Spleen (tissue), 7 donors: ENCODE data around the gene MYOD1.

Experiments used
- POLR2A ChIP-seq, 3 donors: fragments of 450-650 bp; IDR thresholded peaks; one replicate each; pipeline ENCODE4 v1.5.1; 2017; ENCODE audit warnings: antibody characterized with exemption in 3 of 3, mild to moderate bottlenecking in 1 of 3
- TF ChIP-seq, protein P1 (sequence below), 11 experiments: fragments of 200-600 bp in 7 of 11; fragments of 450-650 bp in 4 of 11; sonication (generic) in 4 of 11; IDR thresholded peaks in 8 of 11; conservative IDR thresholded peaks in 3 of 11; 1 replicate in 7 of 11; 2 replicates in 4 of 11; pipeline versions ENCODE4 v1.4.0 to v1.8.0; 2016 to 2021; ENCODE audit warnings: antibody characterized with exemption in 11 of 11, inconsistent platforms in 4 of 11, mild to moderate bottlenecking in 1 of 11
- donor health status: DM: no; HTN: no; CAD: no; lungs with moderate emphysema.
- donor health status: DM: no; HTN: no; CAD: no.
- donor health status: DM: no; HTN: no; CAD: no.

DNA sequence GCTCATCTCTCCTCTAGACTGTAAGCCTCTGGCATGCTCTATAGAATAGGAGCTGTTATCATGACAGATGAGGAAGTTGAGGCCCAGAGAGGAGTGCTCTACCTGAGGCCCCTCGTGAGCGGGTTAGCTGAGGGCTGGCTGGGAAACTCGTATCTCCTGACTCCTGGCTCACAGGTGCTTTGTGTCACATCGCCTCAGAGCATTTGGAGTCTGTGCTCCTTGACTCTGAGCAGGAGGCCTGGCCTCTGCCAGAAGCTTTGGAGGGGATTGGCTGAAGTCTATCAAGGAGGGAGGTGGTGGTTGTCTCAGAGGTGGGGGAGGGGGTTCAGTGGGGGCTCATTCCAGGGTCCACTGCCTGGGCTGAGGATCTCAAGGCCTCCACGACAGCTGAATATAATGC lies 22.6 kb downstream of the MYOD1 start:
- TF ChIP-seq, protein P1, sequence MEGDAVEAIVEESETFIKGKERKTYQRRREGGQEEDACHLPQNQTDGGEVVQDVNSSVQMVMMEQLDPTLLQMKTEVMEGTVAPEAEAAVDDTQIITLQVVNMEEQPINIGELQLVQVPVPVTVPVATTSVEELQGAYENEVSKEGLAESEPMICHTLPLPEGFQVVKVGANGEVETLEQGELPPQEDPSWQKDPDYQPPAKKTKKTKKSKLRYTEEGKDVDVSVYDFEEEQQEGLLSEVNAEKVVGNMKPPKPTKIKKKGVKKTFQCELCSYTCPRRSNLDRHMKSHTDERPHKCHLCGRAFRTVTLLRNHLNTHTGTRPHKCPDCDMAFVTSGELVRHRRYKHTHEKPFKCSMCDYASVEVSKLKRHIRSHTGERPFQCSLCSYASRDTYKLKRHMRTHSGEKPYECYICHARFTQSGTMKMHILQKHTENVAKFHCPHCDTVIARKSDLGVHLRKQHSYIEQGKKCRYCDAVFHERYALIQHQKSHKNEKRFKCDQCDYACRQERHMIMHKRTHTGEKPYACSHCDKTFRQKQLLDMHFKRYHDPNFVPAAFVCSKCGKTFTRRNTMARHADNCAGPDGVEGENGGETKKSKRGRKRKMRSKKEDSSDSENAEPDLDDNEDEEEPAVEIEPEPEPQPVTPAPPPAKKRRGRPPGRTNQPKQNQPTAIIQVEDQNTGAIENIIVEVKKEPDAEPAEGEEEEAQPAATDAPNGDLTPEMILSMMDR (IDR thresholded peaks at IDR 0.05 in 8 of 11, conservative IDR thresholded peaks at IDR 0.05 in 3 of 11) = no peak
- no peak for TF ChIP-seq POLR2A (IDR thresholded peaks at IDR 0.05)
